DND-41 (cell line): ENCODE measurements around the gene TP53BP1.

Experiments
- ATAC-seq: fragments of 200-7000 bp; cut with Tn5 transposase; 3 replicates; pipeline ENCODE4 v1.9.1; 2021; ENCODE audit warnings: low read depth; ENCODE audit not compliant: insufficient read depth
- DNase-seq: peaks from one replicate; pipeline ENCODE4 v3.0.0-alpha.2; 2020
- H2AFZ ChIP-seq: 2 replicates; pipeline ENCODE4 v1.6.0; 2012; ENCODE audit warnings: low read depth, low read length
- H3K27ac ChIP-seq: 2 replicates; pipeline ENCODE4 v1.5.1; 2012; ENCODE audit warnings: low read length, inconsistent platforms
- H3K27me3 ChIP-seq: fragments of 200-600 bp; sonication (generic); 2 replicates; pipeline ENCODE4 v1.6.0; 2012; ENCODE audit warnings: low read length, mild to moderate bottlenecking, inconsistent platforms; ENCODE audit not compliant: insufficient read depth, poor library complexity
- H3K36me3 ChIP-seq: 2 replicates; pipeline ENCODE4 v1.5.1; 2012; ENCODE audit warnings: low read length, inconsistent platforms; ENCODE audit not compliant: insufficient read depth
- H3K4me1 ChIP-seq: 2 replicates; pipeline ENCODE4 v1.5.1; 2012; ENCODE audit warnings: mild to moderate bottlenecking, low read length; ENCODE audit not compliant: insufficient read depth
- H3K4me2 ChIP-seq: 2 replicates; pipeline ENCODE4 v1.6.0; 2012; ENCODE audit warnings: mild to moderate bottlenecking, moderate library complexity, low read length, inconsistent platforms; ENCODE audit not compliant: insufficient read depth
- H3K4me3 ChIP-seq, 2 experiments: fragments of 200-600 bp in 1 of 2; shearing (Covaris generic) in 1 of 2; 2 replicates each; pipeline ENCODE4 v1.5.1; 2012 to 2016; ENCODE audit warnings: inconsistent platforms in 2 of 2, low read length in 2 of 2, mild to moderate bottlenecking in 2 of 2, low read depth in 1 of 2, moderate library complexity in 1 of 2
- H3K79me2 ChIP-seq: 2 replicates; pipeline ENCODE4 v1.6.0; 2012; ENCODE audit warnings: low read length, inconsistent platforms; ENCODE audit not compliant: insufficient read depth
- H3K9ac ChIP-seq: 2 replicates; pipeline ENCODE4 v1.6.0; 2012; ENCODE audit warnings: low read depth, mild to moderate bottlenecking, inconsistent platforms, low read length, moderate library complexity
- H3K9me3 ChIP-seq: 2 replicates; pipeline ENCODE4 v1.5.1; 2012; ENCODE audit warnings: low read length, moderate library complexity, mild to moderate bottlenecking, inconsistent platforms; ENCODE audit not compliant: insufficient read depth, severe bottlenecking
- H4K20me1 ChIP-seq: 2 replicates; pipeline ENCODE4 v1.6.0; 2012; ENCODE audit warnings: low read length; ENCODE audit not compliant: insufficient read depth
- CTCF ChIP-seq: IDR thresholded peaks from 2 replicates; pipeline ENCODE4 v1.5.1; 2012; ENCODE audit warnings: borderline replicate concordance, low read length, moderate library complexity, mild to moderate bottlenecking; ENCODE audit not compliant: poor library complexity, severe bottlenecking; ENCODE audit errors: extremely low read depth
- EZH2 ChIP-seq: IDR thresholded peaks from 3 replicates; pipeline ENCODE4 v1.6.1; 2012; ENCODE audit warnings: borderline replicate concordance, low read depth, mild to moderate bottlenecking, moderate library complexity, low read length, inconsistent platforms; ENCODE audit not compliant: severe bottlenecking

The TP53BP1 gene

GRCh38 chr15:43406808-43407207 is 86.1 kb downstream of the TP53BP1 start:
- no peaks in the 10 kb centered on the region for H3K4me1 ChIP-seq
- no peaks in the 10 kb centered on the region for H3K27me3 ChIP-seq
- no peak overlapping the region for H3K4me2 ChIP-seq
- H3K79me2 ChIP-seq = no peaks in the 10 kb centered on the region
- TF ChIP-seq CTCF (no peak), EZH2 (no peak)
- ATAC-seq = no peak
- no peak overlapping the region for H3K27ac ChIP-seq
- H2AFZ ChIP-seq = no peak overlapping the region
- DNase-seq = no peak
- H3K4me3 ChIP-seq = no peak overlapping the region
- no peak overlapping the region for H3K9ac ChIP-seq
- no peaks in the 10 kb centered on the region for H3K9me3 ChIP-seq
- peaks cover 88% of the 10 kb centered on the region for H3K36me3 ChIP-seq
- no peaks in the 10 kb centered on the region for H4K20me1 ChIP-seq

DNA sequence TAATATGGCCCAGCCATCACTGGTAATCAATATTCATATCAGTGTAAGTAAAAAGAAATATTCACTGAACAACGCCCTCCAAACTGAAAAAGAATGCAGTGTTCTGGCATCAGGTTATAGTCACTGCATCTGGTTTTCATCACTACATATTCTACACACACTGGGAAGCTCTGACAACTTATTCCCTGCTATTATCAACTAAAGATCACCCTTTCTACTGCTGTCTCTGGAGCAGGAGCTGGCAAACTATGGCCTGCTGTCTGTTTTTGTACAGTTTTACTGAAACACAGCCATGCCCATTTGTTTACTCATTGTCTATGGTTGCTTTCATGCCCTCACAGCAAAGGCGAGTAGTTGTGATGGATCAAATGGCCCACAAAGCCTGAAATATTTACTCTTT is 86.8 kb downstream of the TP53BP1 start:
- Histone ChIP-seq H4K20me1 (no peaks in the 10 kb centered on the region), H3K4me1 (no peaks in the 10 kb centered on the region), H3K27ac (no peak overlapping the region), H3K9me3 (no peaks in the 10 kb centered on the region), H3K4me3 (no peak overlapping the region), H3K79me2 (no peaks in the 10 kb centered on the region), H3K9ac (no peak overlapping the region), H2AFZ (no peak overlapping the region), H3K4me2 (no peak overlapping the region), H3K36me3 (peaks cover 90% of the 10 kb centered on the region), H3K27me3 (no peaks in the 10 kb centered on the region)
- DNase-seq = no peak
- no peak for ATAC-seq
- no peak for TF ChIP-seq CTCF
- TF ChIP-seq EZH2 = no peak

DNA sequence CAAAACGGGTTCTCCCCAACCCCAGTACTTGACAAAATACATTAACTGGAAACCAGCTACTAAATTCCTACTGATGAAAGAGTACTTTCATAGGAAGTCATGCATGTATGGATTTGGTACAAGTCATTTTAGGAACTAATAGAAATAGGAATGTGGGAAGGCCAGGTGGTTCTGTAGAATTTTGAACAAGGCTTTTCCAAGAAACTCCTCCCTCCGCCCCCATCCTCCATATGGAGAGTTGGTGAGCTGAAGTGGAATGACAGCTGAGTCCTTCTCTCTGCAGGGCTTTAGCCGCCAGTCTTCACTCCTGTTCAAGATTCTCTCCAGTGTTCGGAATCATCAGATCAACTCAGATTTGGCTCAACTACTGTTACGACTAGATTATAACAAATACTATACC is 88.8 kb downstream of the TP53BP1 start:
- no peak overlapping the region for H3K27ac ChIP-seq
- H3K27me3 ChIP-seq = no peaks in the 10 kb centered on the region
- peaks cover 86% of the 10 kb centered on the region for H3K36me3 ChIP-seq
- no peak overlapping the region for H2AFZ ChIP-seq
- H4K20me1 ChIP-seq = no peaks in the 10 kb centered on the region
- H3K4me3 ChIP-seq = no peak overlapping the region
- TF ChIP-seq EZH2 = no peak
- TF ChIP-seq CTCF = no peak
- H3K79me2 ChIP-seq = no peaks in the 10 kb centered on the region
- no peaks in the 10 kb centered on the region for H3K4me1 ChIP-seq
- H3K9me3 ChIP-seq = no peaks in the 10 kb centered on the region
- ATAC-seq (no peak), DNase-seq (no peak)
- no peak overlapping the region for H3K4me2 ChIP-seq
- no peak overlapping the region for H3K9ac ChIP-seq

GRCh38 chr15:43403616-43404015 is 89.3 kb downstream of the TP53BP1 start:
- Histone ChIP-seq H4K20me1 (no peaks in the 10 kb centered on the region), H3K4me1 (no peaks in the 10 kb centered on the region), H2AFZ (no peak overlapping the region), H3K36me3 (peaks cover 86% of the 10 kb centered on the region), H3K4me3 (no peak overlapping the region), H3K9ac (no peak overlapping the region), H3K27ac (no peak overlapping the region), H3K79me2 (no peaks in the 10 kb centered on the region), H3K9me3 (no peaks in the 10 kb centered on the region), H3K4me2 (no peak overlapping the region), H3K27me3 (no peaks in the 10 kb centered on the region)
- TF ChIP-seq EZH2 = no peak
- TF ChIP-seq CTCF = no peak
- no peak for DNase-seq
- ATAC-seq = no peak
